ENCODE measurements around the gene FLRT1. TPM values are rescaled to one million over a fixed set of nuclear protein-coding genes. Genes with fewer than 3 reads are reported as not detected.

FLRT1 gene
- polyA plus RNA-seq, 1 donor from 2014 or later = 2.6 TPM

DNA sequence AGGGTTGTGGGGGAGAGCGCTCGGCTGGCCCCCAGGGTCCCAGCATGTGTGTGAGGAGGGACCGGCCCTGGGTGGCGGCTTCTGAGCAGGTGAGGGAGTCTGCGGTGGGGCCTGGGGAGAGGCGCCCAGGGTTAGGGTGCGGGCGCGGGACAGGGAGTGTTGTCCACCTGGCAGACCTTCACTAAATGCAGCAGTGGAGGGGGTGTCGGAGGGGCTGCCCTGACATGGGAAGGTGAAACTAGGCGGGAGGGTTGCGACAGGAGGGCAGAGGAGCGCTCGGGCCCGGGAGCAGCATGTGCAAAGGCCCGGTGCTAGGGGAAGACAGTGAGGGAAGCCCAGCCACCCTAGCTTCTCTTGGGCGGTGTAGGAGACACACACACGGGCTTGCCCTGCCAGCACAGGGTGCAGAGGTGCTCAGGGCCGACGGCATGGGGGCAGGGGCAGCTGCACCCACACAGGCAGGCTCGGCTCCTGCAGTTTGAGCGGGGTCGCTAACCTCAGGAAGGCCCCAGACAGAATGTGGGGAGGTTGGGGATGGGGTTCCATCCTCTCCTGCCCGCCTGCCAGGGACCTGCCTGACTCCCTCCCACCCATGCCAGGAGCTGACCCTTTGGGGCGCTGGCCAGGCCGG lies 27.3 kb upstream of the FLRT1 start:
- no peaks in the 10 kb centered on the region for H3K79me2 ChIP-seq (replicated peaks; ENCODE audit: insufficient read depth, low read length)
- peaks cover 7% of the 10 kb centered on the region for H3K27me3 ChIP-seq (ENCODE audit: insufficient read depth, low read depth, low read length)
- no peaks in the 10 kb centered on the region for H3F3A ChIP-seq (ENCODE audit: insufficient read depth, low read length, poor library complexity, severe bottlenecking)
- peak overlapping the region; percentile 37 for H3K9ac ChIP-seq (ENCODE audit: low read length)
- H3K27ac ChIP-seq (ENCODE audit: low read length) = no peak overlapping the region
- H4K20me1 ChIP-seq (ENCODE audit: insufficient read depth) = no peaks in the 10 kb centered on the region
- no peaks in the 10 kb centered on the region for H3K9me2 ChIP-seq (ENCODE audit: insufficient read depth, low read length)
- TF ChIP-seq EZH2 (IDR thresholded peaks at IDR 0.05; ENCODE audit: borderline replicate concordance, insufficient read depth, low read length, poor library complexity, severe bottlenecking) = no peak
- TF ChIP-seq TAF1 (IDR thresholded peaks at IDR 0.05; ENCODE audit: low read depth) = no peak
- no peak for TF ChIP-seq EP300 (conservative IDR thresholded peaks at IDR 0.05; ENCODE audit: poor library complexity, severe bottlenecking)
- no peak for TF ChIP-seq RAD21 (conservative IDR thresholded peaks at IDR 0.05)
- no peak for TF ChIP-seq REST (IDR thresholded peaks at IDR 0.05; ENCODE audit: borderline replicate concordance)
- TF ChIP-seq MXI1 (conservative IDR thresholded peaks at IDR 0.05; ENCODE audit: poor library complexity, severe bottlenecking) = no peak
- TF ChIP-seq SMC3 (conservative IDR thresholded peaks at IDR 0.05; ENCODE audit: poor library complexity) = no peak
- no peak for TF ChIP-seq CTCF (IDR thresholded peaks at IDR 0.05; ENCODE audit: poor library complexity, severe bottlenecking)
- TF ChIP-seq POLR2AphosphoS5 (IDR thresholded peaks at IDR 0.05) = no peak
- H2AFZ ChIP-seq (ENCODE audit: low read depth, low read length) = no peak overlapping the region
- peak overlapping the region; percentile 50 for H3K4me3 ChIP-seq (ENCODE audit: low read length)
- no peaks in the 10 kb centered on the region for H3K9me3 ChIP-seq (ENCODE audit: low read length)
- no peak overlapping the region for H3K4me2 ChIP-seq (ENCODE audit: low read length)
- no peaks in the 10 kb centered on the region for H3K36me3 ChIP-seq (ENCODE audit: insufficient read depth, low read length)

- Histone ChIP-seq H3K79me2 (replicated peaks; ENCODE audit: insufficient read depth, low read length) (no peaks in the 10 kb centered on the region), H4K20me1 (ENCODE audit: insufficient read depth) (no peaks in the 10 kb centered on the region), H3K27ac (ENCODE audit: low read length) (no peak overlapping the region), H3K9me3 (ENCODE audit: low read length) (no peaks in the 10 kb centered on the region), H3K9ac (ENCODE audit: low read length) (no peak overlapping the region), H3K36me3 (ENCODE audit: insufficient read depth, low read length) (no peaks in the 10 kb centered on the region), H2AFZ (ENCODE audit: low read depth, low read length) (no peak overlapping the region), H3K4me3 (ENCODE audit: low read length) (no peak overlapping the region), H3F3A (ENCODE audit: insufficient read depth, low read length, poor library complexity, severe bottlenecking) (no peaks in the 10 kb centered on the region), H3K27me3 (ENCODE audit: insufficient read depth, low read depth, low read length) (peaks cover 7% of the 10 kb centered on the region), H3K9me2 (ENCODE audit: insufficient read depth, low read length) (no peaks in the 10 kb centered on the region), H3K4me2 (ENCODE audit: low read length) (no peak overlapping the region)
- no peak for TF ChIP-seq MXI1 (conservative IDR thresholded peaks at IDR 0.05; ENCODE audit: poor library complexity, severe bottlenecking)
- no peak for TF ChIP-seq REST (IDR thresholded peaks at IDR 0.05; ENCODE audit: borderline replicate concordance)
- TF ChIP-seq CTCF (IDR thresholded peaks at IDR 0.05; ENCODE audit: poor library complexity, severe bottlenecking) = no peak
- TF ChIP-seq TAF1 (IDR thresholded peaks at IDR 0.05; ENCODE audit: low read depth) = no peak
- no peak for TF ChIP-seq EP300 (conservative IDR thresholded peaks at IDR 0.05; ENCODE audit: poor library complexity, severe bottlenecking)
- TF ChIP-seq POLR2AphosphoS5 (IDR thresholded peaks at IDR 0.05) = no peak
- no peak for TF ChIP-seq SMC3 (conservative IDR thresholded peaks at IDR 0.05; ENCODE audit: poor library complexity)
- no peak for TF ChIP-seq EZH2 (IDR thresholded peaks at IDR 0.05; ENCODE audit: borderline replicate concordance, insufficient read depth, low read length, poor library complexity, severe bottlenecking)
- TF ChIP-seq RAD21 (conservative IDR thresholded peaks at IDR 0.05) = no peak
These were observed 26.7 kb upstream of the FLRT1 start for GRCh38 chr11:64008914-64009633.

Data from neural cell (in vitro differentiated cells).